NCI-H526 treated with DMSO at 0.1 percent for 48 hours (cell line): ENCODE data around the gene FKRP.
A peak's percentile ranks its signal among the peaks of the same experiment; 100 is the strongest.
"Not testable (repeated sequence)": the region's sequence is repeated elsewhere in the genome, so short reads cannot be mapped to it uniquely, and the experiment has no call there.

Experiments
- DNase-seq: peaks from one replicate; lab custom pipeline; 2025; lab: John Stamatoyannopoulos, UW

Gene FKRP

GRCh38 chr19:46786236-46787039, 40.6 kb downstream of the FKRP start:
- DNase-seq, result peak; percentile 41

DNA sequence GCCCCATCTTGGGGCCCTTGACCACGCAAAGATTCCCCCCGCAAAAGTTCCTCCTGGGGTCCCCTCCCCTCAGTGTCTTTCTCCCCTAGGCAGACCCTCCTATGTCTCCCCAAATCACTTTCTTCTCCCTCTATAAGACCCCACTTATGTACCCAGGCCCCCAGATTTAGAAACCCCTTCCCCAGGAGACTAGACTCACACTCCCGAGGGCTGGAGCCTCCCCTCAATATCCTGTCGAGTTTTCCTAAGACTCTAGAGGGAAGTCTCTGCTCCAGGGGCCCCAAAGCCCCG, 41.1 kb downstream of the FKRP start:
- DNase-seq, result no peak

DNA sequence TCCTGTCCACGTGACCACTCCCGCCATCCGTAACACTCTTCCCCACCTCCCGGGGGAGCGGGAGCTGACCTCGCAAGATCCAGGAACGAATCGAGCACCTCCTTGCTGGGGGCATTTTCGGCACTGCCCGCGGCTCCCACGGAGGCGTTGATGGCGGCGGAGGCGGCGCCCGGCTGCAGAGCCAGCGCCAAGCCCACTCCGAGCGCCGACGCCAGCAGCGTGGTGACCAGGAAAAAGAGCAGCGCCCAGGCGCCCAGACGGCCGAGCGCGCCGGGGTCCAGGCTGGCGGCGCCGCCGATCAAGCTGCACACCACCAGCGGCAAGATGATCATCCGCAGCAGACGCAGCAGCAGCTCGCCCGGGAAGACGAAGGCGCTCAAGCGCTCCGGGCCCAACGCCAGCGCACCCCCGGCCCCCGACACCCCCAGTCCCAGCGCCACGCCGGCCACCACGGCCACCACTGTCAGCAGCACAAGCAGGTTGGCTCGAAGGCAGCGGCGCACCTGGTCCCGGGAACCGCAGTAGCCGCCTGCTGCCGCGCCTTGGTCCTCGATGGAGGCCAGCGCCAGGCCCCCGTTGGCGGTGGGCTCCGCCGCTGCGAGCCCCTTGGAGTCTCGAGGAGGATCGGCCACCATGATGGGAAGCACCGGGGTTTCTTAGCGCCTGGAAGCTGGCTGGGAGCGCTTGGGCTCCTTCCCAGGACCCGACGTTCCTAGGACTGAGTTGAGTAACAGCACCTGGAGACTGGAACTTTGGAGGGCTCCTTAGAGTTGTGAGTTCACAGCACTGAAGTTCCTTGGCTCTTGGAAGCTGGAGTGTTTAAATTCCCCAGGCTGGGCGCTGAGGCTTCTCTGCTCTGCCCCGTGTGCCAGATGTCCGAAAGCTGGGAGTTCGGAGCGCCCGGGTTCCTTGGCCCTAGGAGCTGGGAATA, 41.7 kb downstream of the FKRP start:
- DNase-seq, result peak; percentile 49

DNA sequence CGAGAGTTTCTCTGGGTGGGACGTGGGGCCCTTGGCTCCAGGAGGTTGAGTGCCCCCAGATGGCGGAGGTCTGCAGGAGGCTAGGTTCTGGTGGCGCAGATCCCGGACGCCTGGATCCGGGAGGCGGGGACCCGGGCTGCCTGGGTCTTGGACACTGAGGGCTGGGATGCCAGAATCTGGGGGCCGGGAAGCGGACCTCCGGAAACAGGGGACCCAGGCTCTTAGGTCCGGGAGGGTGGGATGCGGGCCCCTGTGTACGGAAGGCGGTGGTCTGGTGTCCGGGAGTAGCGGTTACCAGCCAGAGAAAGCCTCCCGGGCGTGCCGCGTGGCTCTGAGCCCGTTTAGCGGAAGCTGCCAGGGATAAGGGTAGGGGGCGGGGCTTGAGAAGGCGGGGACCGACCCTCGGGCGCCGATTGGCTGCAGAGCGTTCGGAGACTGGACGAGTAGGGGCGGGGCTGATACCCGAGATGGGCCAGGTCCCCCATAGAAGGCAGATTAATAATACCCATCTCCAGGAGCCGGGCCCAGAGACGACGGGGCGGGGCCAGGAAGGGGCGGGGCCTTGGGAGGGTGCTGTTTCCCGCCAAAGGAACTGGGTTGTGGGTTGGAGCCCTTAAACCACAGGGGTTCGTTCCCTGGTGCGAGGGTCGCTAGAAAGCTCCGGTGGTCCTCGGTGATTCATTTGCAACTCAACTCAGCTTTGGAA, 42.6 kb downstream of the FKRP start, which contains the start of gene SLC1A5:
TSS of gene SLC1A5 (minus strand) at position 333 of the 706 bp plus-strand sequence. CDS start 629 bp downstream, outside the sequence.
- peak; percentile 92 for DNase-seq

GRCh38 chr19:46788968-46789338, 43.1 kb downstream of the FKRP start:
- DNase-seq, result no peak

- DNase-seq, result no peak
Measured at GRCh38 chr19:46789371-46789770, 43.5 kb downstream of the FKRP start.

DNA sequence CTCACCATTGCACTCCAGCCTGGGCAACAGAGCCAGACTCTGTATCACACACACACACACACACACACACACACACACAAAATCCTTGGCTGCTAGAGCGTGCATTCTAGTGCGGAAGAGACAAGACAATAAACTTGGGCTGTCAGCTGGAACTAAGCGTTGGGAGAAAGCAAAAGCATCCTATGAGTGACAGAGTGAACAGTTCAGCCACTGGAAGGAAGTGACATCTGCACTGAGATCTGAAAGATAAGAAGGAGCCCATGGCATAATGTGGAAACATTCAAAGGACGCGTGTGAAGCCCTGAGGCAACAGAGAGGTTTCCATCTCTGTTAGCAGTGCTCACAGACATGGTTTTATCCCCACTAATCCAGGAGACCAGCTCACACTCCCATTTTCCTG, 46.1 kb downstream of the FKRP start:
- DNase-seq, result no peak

DNA sequence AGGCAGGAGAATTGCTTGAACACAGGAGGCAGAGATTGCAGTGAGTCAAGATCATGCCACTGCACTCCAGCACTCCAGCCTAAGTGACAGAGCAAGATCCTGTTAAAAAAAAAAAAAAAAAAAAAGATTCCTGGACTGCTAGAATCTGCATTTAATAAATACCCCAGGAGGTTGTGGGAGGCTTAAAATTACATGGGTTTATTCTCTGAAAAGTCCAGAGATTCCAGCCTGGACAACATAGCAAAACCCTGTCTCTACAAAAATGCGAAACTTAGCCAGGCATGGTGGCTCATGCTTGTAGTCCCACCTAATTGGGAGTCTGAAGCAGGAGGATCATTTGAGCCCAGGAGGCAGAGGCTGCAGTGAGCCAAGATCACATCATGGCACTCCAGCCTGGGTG, 52.0 kb downstream of the FKRP start:
- no peak for DNase-seq

GRCh38 chr19:46798713-46799112, 52.9 kb downstream of the FKRP start:
- no peak for DNase-seq

DNA sequence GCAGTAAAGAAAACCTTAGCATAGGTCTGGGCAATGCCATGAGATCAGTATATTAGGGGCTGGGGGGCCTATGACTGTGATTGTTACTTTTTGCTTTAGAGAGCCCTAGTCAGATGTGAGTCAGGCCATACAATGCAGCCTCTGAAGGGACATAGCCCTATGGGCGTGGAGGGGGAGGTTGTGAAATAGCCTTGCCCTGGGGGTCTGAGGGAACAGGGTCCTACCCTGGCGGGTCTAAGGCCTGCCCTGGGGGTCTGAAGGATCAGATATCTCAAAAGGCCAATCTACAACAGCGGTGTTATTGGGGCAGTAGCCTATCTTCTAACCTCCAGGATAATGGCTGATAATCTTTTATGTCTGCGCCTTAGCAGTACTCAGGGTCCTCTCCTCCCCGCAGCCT, 56.3 kb downstream of the FKRP start:
- DNase-seq, result no peak

DNA sequence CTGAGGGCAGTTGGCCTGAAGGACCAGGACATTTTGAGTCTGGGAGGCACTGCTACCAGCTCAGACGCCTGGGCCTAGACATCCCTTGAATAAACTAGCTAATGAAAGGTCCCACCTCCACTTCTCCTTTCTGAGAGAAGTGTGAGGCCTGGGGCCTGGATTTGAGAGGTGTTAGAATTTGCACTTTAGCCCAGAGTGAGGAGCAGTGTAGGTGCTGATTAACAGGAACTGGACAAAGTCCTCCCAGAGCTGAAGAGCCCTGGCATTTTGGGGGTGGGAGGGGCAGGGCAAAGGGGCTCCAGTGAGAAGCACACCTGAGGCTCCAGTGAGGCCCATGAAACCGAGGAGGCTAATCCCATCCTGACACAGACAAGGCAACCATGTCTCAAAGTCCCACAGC, 57.7 kb downstream of the FKRP start:
- DNase-seq, result no peak

GRCh38 chr19:46804432-46804831, 58.6 kb downstream of the FKRP start:
- not testable (repeated sequence) for DNase-seq

DNA sequence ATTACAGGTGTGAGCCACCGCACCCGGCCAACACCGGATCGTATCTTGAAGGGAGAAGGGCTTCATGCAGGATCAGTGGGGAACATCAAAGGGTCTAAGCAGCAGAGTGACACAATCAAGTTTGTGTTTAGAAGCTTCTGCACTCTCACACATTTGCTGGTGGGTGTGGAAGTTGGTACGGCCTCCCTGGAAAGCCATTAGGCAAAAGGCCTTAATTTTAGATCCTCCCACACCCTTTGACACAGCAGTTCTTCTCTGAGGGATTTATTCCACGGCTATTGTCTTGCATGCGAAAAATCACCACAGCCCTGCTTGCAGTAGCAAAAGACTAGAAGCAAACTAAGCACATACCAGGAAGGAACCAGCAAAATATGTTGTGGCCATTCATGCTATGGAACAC, 60.8 kb downstream of the FKRP start:
- no peak for DNase-seq
